Aorta (tissue), 5 donors: ENCODE measurements around the gene S100A10. TPM values are rescaled to one million over a fixed set of nuclear protein-coding genes. Genes with fewer than 3 reads are reported as not detected.

Experiments
- ATAC-seq: fragments of 200-7000 bp; cut with Tn5 transposase; one replicate; pipeline ENCODE4 v1.9.1; 2022; ENCODE audit warnings: moderate library complexity; ENCODE audit not compliant: low FRiP score
- DNase-seq, 2 donors: peaks; one replicate each; pipeline ENCODE4 v3.0.0-alpha.2; 2020
- H3K27ac ChIP-seq, 2 donors: one replicate each; pipeline ENCODE4 v1.5.1; 2013; ENCODE audit warnings: low read length in 2 of 2, mild to moderate bottlenecking in 2 of 2, moderate library complexity in 2 of 2, control low read depth in 1 of 2, inconsistent platforms in 1 of 2, low read depth in 1 of 2
- H3K27me3 ChIP-seq, 2 donors: one replicate each; pipeline ENCODE4 v1.6.1; 2013; ENCODE audit warnings: control low read depth in 1 of 2, low read length in 1 of 2, mild to moderate bottlenecking in 1 of 2, moderate library complexity in 1 of 2; ENCODE audit not compliant: insufficient read depth in 2 of 2, control insufficient read depth in 1 of 2
- H3K36me3 ChIP-seq, 2 donors: one replicate each; pipeline ENCODE4 v1.6.1; 2013; ENCODE audit warnings: control low read depth in 1 of 2, low read length in 1 of 2, mild to moderate bottlenecking in 1 of 2; ENCODE audit not compliant: insufficient read depth in 2 of 2, control insufficient read depth in 1 of 2
- H3K4me1 ChIP-seq, 2 donors: one replicate each; pipeline ENCODE4 v1.6.1; 2013; ENCODE audit warnings: low read length in 2 of 2, control low read depth in 1 of 2, mild to moderate bottlenecking in 1 of 2, moderate library complexity in 1 of 2; ENCODE audit not compliant: insufficient read depth in 2 of 2, control insufficient read depth in 1 of 2
- H3K4me3 ChIP-seq, 2 donors: one replicate each; pipeline ENCODE4 v1.5.1; 2013; ENCODE audit warnings: low read length in 2 of 2, control low read depth in 1 of 2, mild to moderate bottlenecking in 1 of 2
- H3K9me3 ChIP-seq: one replicate; pipeline ENCODE4 v1.6.1; 2013; ENCODE audit warnings: mild to moderate bottlenecking, low read length; ENCODE audit not compliant: control insufficient read depth
- WGBS, 2 donors: extraction: QIAGEN DNeasy Blood & Tissue Kit; methylation state at CpG; one replicate each; pipeline ENCODE4 v1.1.7; 2013; 5-methylcytosine and 5-hydroxymethylcytosine counted together
- intact Hi-C, 2 donors: fragments of 100-400 bp; cut with DNase I; formaldehyde crosslinking; loops; one replicate each; pipeline versions ENCODE4 v1.14.2 to v1.15.0; 2022
- polyA plus RNA-seq, 2 donors: library from polyadenylated mRNA; stranded (reverse); fragments of 200-250 nt; gene quantifications; one replicate each; pipeline ENCODE4 v1.2.3, GENCODE V29; 2013
- total RNA-seq, 2 donors: library from RNA; stranded (reverse); fragmentation: NEBNext Ultra II Directional; extraction: Animal tissue kit (Norgen Biotek cat#: 25700); gene quantifications; one replicate each; pipeline ENCODE4 v1.2.1, GENCODE V29; 2021
- donor health status: healthy with polysubstance abuse.
- donor health status: Bipolar disorder and iron deficiency.
- donor health status: DM: no; HTN: no; CAD: no.
- donor health status: DM: no; HTN: no; CAD: no.
- donor health status: DM: yes; HTN: yes; CAD: no.

S100A10 gene
- total and polyA plus RNA-seq, 4 donors = 188 to 417 (median 315) TPM

GRCh38 chr1:151976015-151976343 is 17.7 kb downstream of the S100A10 start:
- Histone ChIP-seq H3K4me3 (no peak overlapping the region), H3K4me1 (peaks cover 2 to 6% of the 10 kb centered on the region in 2 donors), H3K27me3 (no peaks in the 10 kb centered on the region), H3K27ac (no peak overlapping the region), H3K9me3 (no peaks in the 10 kb centered on the region), H3K36me3 (no peaks in the 10 kb centered on the region)
- intact Hi-C loops = no loop called here
- no peak for DNase-seq
- ATAC-seq = no peak

GRCh38 chr1:151975311-151976014 is 18.2 kb downstream of the S100A10 start:
- WGBS, 2 donors = 93% methylated on average over 2 of the region's 2 CpGs
- no peak for ATAC-seq
- Histone ChIP-seq H3K9me3 (no peaks in the 10 kb centered on the region), H3K27ac (no peak overlapping the region), H3K27me3 (no peaks in the 10 kb centered on the region), H3K36me3 (no peaks in the 10 kb centered on the region), H3K4me1 (peaks cover 0 to 4% of the 10 kb centered on the region in 2 donors), H3K4me3 (no peak overlapping the region)
- no peak for DNase-seq
- intact Hi-C loops = no loop called here

DNA sequence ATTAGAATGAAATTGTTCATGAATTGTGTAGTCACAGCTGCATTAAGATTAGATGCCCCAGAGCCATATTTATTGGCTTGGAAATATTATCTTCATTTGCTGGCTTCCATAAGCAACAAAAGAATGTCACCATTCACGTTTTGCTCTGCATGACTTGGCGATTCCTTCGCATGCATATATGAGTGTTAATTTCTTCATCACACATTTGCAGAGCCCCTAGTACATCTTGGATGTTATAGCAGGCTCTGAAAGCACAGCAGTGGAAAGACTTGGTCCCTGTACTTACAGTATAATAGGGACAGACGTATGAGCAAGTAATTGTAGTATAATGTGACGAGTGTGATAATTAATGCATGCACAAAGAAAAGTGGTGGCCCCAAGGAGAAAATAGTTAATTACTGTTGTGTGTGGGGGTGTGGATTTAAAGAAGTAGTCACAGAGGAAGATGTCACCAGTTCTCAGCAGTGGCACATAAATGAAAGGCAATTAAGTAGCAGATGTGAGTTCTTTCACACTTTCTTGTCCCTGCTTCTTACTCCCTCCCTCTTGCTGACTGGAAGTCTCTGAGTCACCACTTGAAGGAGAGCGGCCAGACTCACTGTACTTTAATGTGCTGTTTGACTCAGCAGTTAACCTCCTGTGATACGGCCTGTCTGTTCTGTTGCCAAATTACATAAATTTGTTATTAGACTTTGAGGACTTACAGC is 21.0 kb downstream of the S100A10 start:
- Histone ChIP-seq H3K27ac (no peak overlapping the region), H3K4me1 (no peaks in the 10 kb centered on the region), H3K36me3 (no peaks in the 10 kb centered on the region), H3K4me3 (no peak overlapping the region), H3K27me3 (no peaks in the 10 kb centered on the region), H3K9me3 (no peaks in the 10 kb centered on the region)
- intact Hi-C loops = no loop called here
- ATAC-seq (peak; percentile 76), DNase-seq (no peak)
- WGBS, 2 donors = 34 to 36% methylated on average over 7 of the region's 7 CpGs

- WGBS, 2 donors = 79 to 82% methylated on average over 4 of the region's 4 CpGs
- Histone ChIP-seq H3K4me3 (no peak overlapping the region), H3K27ac (no peak overlapping the region), H3K27me3 (no peaks in the 10 kb centered on the region), H3K9me3 (no peaks in the 10 kb centered on the region), H3K4me1 (no peaks in the 10 kb centered on the region), H3K36me3 (no peaks in the 10 kb centered on the region)
- ATAC-seq = no peak
- intact Hi-C loops = no loop called here
- no peak for DNase-seq
Measured at GRCh38 chr1:151970626-151971025, 23.0 kb downstream of the S100A10 start.

DNA sequence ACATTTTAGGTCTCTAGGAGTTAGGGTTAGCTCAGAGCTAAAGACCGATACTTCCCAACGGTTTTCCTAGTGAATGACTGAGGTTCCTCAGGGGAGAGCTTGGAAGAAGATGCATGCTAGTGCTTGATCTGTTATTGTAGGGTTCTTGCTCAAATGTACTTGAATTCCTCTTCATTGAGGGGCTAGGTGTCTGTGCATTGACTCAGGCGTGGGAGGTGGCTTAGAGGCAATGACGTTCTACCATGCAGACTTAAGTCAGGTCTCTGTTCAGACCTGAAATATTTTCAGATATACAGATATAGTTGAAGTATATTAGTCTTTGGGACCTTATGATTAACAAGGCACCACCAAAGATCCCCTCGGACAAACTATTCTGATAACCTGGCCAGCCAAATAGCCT is 23.5 kb downstream of the S100A10 start:
- Histone ChIP-seq H3K4me1 (no peaks in the 10 kb centered on the region), H3K27ac (no peak overlapping the region), H3K27me3 (no peaks in the 10 kb centered on the region), H3K36me3 (no peaks in the 10 kb centered on the region), H3K9me3 (no peaks in the 10 kb centered on the region), H3K4me3 (no peak overlapping the region)
- DNase-seq (no peak), ATAC-seq (no peak)
- WGBS, 2 donors = 82 to 86% methylated on average over 5 of the region's 5 CpGs
- intact Hi-C loops = no loop called here

DNA sequence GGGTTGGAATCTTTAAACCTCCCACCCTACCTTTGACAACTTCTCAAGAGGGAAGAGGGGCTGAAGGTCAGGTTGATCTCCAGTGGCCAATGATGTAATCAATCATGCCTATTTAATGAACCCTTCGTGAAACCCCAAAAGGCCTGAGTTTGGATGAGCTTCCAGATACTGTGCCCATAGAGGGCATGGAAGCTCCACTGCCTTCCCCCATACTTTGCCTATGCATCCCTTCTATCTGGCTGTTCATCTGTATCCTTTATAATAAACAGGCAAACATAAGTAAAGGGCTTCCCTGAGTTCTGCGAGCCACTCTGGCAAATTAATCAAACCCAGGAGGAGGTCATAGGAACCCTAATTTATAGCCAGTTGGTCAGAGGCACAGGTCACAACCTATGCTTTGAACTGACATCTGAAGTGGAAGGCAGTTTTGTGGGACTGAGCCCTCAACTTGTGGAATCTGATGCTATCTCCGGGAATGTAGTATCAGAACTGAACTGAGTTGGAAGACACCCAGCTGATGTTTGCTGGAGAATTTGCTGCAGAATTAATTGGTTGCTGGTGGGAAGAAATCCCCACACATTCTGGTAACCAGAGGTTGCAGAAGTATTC is 24.8 kb downstream of the S100A10 start:
- intact Hi-C loops = loop anchor here (1.0 to 5.0 kb wide), 2 partner anchors 32 to 33 kb away; no protein-coding TSS in a partner anchor
- no peaks in the 10 kb centered on the region for H3K27me3 ChIP-seq

GRCh38 chr1:151968058-151968457 is 25.6 kb downstream of the S100A10 start:
- Histone ChIP-seq H3K36me3 (no peaks in the 10 kb centered on the region), H3K4me1 (no peaks in the 10 kb centered on the region), H3K4me3 (no peak overlapping the region), H3K27me3 (no peaks in the 10 kb centered on the region), H3K9me3 (no peaks in the 10 kb centered on the region), H3K27ac (no peak overlapping the region)
- DNase-seq (no peak), ATAC-seq (peak; percentile 70)
- intact Hi-C loops = loop anchor here (1.0 to 5.0 kb wide), 2 partner anchors 33 to 34 kb away; no protein-coding TSS in a partner anchor
- 38% methylated on average over 4 of the region's 4 CpGs for WGBS, 2 donors

More for the DNA sequence above, 24.8 kb downstream of the S100A10 start:
- Histone ChIP-seq H3K4me1 (no peaks in the 10 kb centered on the region), H3K9me3 (no peaks in the 10 kb centered on the region), H3K27ac (no peak overlapping the region), H3K4me3 (no peak overlapping the region), H3K36me3 (no peaks in the 10 kb centered on the region)
- no peak for ATAC-seq
- WGBS, 2 donors = 69 to 82% methylated on average over 3 of the region's 3 CpGs
- no peak for DNase-seq

DNA sequence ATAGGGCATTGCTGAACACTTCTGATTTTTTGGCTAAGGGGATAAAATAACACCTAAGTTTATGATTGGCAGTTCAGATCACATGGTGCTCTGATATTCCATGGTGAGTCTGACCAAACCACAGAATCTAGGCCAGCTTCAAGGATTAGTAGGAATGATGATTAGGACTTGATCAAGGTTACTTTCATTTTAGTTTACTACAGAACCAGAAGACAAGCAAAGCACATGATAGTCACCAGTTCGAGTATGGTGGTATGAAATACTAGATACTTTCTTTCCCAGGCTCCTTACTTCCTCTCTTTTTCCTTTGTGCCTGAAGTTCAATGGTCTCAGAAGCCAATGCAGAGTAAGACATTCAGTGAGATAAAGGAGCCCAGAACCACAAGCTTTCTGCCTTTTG is 26.6 kb downstream of the S100A10 start:
- no peak overlapping the region for H3K27ac ChIP-seq
- ATAC-seq (no peak), DNase-seq (no peak)
- H3K4me1 ChIP-seq = no peaks in the 10 kb centered on the region
- H3K4me3 ChIP-seq = no peak overlapping the region
- no peaks in the 10 kb centered on the region for H3K27me3 ChIP-seq
- H3K9me3 ChIP-seq = no peaks in the 10 kb centered on the region
- intact Hi-C loops = loop anchor here in 1 of 2 donors (5.0 kb wide), 1 partner anchor 35 kb away; no protein-coding TSS in a partner anchor
- H3K36me3 ChIP-seq = no peaks in the 10 kb centered on the region
- WGBS, 2 donors = 70 to 77% methylated on average over 1 of the region's 1 CpG
